GM19455 (cell line): ENCODE data around the gene TPRKB.
"Not testable (repeated sequence)": the region's sequence is repeated elsewhere in the genome, so short reads cannot be mapped to it uniquely, and the experiment has no call there.

Experiments used
- ATAC-seq: cut with Tn5 transposase; IDR thresholded peaks from one replicate; pipeline ENCODE4 v1.9.1; 2021; ENCODE audit not compliant: unreplicated experiment

The TPRKB gene

GRCh38 chr2:73740767-73741166, 3.6 kb upstream of the TPRKB start:
- no peak for ATAC-seq

GRCh38 chr2:73739101-73739500, 2.0 kb upstream of the TPRKB start:
- no peak for ATAC-seq

GRCh38 chr2:73736378-73736777, 767 bp downstream of the TPRKB start:
- no peak for ATAC-seq

GRCh38 chr2:73730810-73731209, 6.3 kb downstream of the TPRKB start:
- no peak for ATAC-seq

GRCh38 chr2:73728711-73729110, 8.4 kb downstream of the TPRKB start:
- ATAC-seq, result no peak

- ATAC-seq, result no peak
These were observed 9.1 kb downstream of the TPRKB start for GRCh38 chr2:73728043-73728442.

- not testable (repeated sequence) for ATAC-seq
These were observed 10.5 kb downstream of the TPRKB start for GRCh38 chr2:73726657-73727056.

- no peak for ATAC-seq
These were observed 18.1 kb downstream of the TPRKB start for GRCh38 chr2:73718851-73719621.

GRCh38 chr2:73718421-73718820, 18.7 kb downstream of the TPRKB start:
- no peak for ATAC-seq

GRCh38 chr2:73717695-73718094, 19.4 kb downstream of the TPRKB start:
- not testable (repeated sequence) for ATAC-seq

- no peak for ATAC-seq
These were observed 19.9 kb downstream of the TPRKB start for GRCh38 chr2:73717251-73717606.

GRCh38 chr2:73716543-73717250, 20.4 kb downstream of the TPRKB start:
- ATAC-seq, result no peak

GRCh38 chr2:73714091-73714490, 23.1 kb downstream of the TPRKB start:
- no peak for ATAC-seq

GRCh38 chr2:73708527-73708926, 28.6 kb downstream of the TPRKB start:
- ATAC-seq, result no peak

GRCh38 chr2:73707636-73708035, 29.5 kb downstream of the TPRKB start:
- ATAC-seq, result no peak

- no peak for ATAC-seq
These were observed 30.1 kb downstream of the TPRKB start for GRCh38 chr2:73707058-73707457.

GRCh38 chr2:73705091-73705490, 32.1 kb downstream of the TPRKB start:
- no peak for ATAC-seq

- no peak for ATAC-seq
These were observed 32.9 kb downstream of the TPRKB start for GRCh38 chr2:73704285-73704684.

- no peak for ATAC-seq
These were observed 33.5 kb downstream of the TPRKB start for GRCh38 chr2:73703675-73704074.

GRCh38 chr2:73702852-73703493, 34.2 kb downstream of the TPRKB start:
- ATAC-seq, result not testable (repeated sequence)

GRCh38 chr2:73701968-73702665, 35.0 kb downstream of the TPRKB start:
- no peak for ATAC-seq

- ATAC-seq, result not testable (repeated sequence)
These were observed 35.7 kb downstream of the TPRKB start for GRCh38 chr2:73701448-73701765.
